GM12872 (cell line): ENCODE measurements around the gene KAT7.

Experiments
- CTCF ChIP-seq: IDR thresholded peaks from 3 replicates; pipeline ENCODE4 v1.5.1; 2011; ENCODE audit warnings: low read depth, mild to moderate bottlenecking, low read length, moderate library complexity; ENCODE audit not compliant: insufficient read depth

The KAT7 gene

GRCh38 chr17:49825645-49826044, 37.2 kb downstream of the KAT7 start:
- no peak for TF ChIP-seq CTCF

- no peak for TF ChIP-seq CTCF
Observed at GRCh38 chr17:49829026-49829425, 40.5 kb downstream of the KAT7 start.

- no peak for TF ChIP-seq CTCF
Observed at GRCh38 chr17:49830605-49831004, 42.1 kb downstream of the KAT7 start.

GRCh38 chr17:49832840-49833599, 44.5 kb downstream of the KAT7 start:
- no peak for TF ChIP-seq CTCF

- TF ChIP-seq CTCF = no peak
Observed at GRCh38 chr17:49834118-49834743, 45.8 kb downstream of the KAT7 start.

GRCh38 chr17:49835472-49835871, 47.0 kb downstream of the KAT7 start:
- TF ChIP-seq CTCF = no peak

- no peak for TF ChIP-seq CTCF
Observed at GRCh38 chr17:49836111-49837030, 47.9 kb downstream of the KAT7 start.
